NCI-H146 treated with DMSO at 0.1 percent for 48 hours (cell line): ENCODE measurements around the gene GPRIN2.

Source experiments
- DNase-seq: peaks from one replicate; lab custom pipeline; 2025; ENCODE audit not compliant: unreplicated experiment; lab: John Stamatoyannopoulos, UW

Gene GPRIN2

DNA sequence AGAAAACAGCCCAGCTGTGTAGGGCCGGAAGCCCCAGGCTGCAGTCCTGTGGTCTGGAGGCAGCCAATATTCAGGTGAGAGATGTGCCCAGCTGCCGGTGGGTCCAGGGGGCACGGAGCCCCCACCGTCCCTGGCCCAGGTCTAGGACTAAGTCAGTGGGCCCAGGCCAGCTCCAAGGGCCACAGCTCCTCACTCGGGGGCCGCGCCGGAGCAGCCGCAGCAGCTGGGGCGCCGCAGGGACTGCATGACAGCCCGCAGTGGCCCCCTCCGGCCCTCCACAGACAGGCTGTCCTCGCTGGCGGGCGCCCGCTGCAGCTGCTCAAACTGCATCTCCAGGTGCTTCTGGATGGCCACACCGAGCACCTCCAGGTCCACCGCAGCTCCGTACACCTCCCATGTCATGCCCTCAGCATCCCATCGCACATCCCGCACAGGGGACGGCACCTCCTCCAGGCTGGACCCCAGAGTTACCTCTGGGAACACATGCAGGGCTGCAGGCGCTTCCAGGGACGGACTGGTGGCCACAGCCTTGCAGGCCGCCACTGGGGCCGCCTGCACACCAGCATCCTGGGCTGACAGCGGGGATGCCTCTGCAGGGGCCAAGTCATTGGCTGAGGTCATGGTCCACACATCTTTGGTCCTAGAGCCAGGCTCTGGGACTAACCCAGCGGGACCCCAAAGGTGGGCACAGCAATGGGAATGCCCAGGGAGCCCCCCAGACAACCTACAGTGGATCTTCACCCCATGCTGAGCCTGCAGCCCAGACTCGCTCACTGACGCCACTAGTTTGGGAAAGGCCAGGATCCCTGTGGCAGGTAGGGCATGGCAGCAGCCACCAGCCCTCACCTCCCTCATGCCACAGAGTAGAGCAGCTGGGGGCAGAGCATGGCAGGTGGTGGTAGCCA lies 7.0 kb downstream of the GPRIN2 start:
- no peak for DNase-seq

GRCh38 chr10:46548498-46549090 lies 7.9 kb downstream of the GPRIN2 start:
- DNase-seq: no peak

DNA sequence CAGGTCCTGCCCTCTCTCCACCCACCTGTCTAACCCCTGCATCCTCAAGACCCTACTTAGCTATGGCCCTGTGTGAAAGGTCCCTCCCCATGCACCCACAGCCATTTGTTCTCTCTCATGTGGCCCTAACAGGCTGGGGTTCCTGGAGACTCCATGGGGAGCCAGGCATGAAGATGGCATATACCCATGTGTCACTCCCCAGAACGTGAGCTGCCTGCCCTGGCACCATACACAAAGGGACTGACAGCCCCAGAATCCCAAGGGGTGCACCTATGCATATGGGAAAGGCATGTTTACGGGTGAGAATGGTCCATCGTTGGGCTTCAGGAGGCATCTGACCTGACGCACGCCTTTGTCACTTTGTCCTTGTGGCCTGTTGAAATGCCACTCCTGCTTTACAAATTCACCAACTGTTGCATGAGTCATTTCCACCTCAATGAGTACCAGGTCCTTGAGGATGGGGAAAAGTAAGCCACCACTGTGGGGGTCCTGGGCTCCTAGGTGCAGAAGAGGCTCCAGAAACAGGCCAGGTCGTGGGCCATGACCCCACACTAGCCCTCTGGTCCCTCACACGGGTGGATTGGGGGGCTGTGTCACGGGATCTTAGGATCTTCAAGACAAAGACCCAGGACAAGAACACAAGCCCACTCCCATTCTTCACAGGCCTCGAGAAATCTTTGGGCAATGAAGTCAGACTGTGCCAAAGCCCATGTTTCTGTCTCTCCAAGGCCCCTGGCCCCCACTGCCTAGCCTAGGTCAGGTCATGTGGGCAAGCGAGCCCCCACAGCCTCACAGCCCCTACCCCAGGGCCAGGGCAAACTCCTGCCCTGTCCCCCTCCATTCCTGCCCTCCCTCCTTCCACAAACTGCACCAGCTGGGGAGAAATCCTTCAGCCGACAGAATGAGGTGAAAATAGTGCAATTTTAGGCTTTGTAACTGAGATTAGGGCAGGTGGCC lies 8.6 kb downstream of the GPRIN2 start:
- DNase-seq: no peak

GRCh38 chr10:46546591-46547540 lies 9.6 kb downstream of the GPRIN2 start:
- DNase-seq: no peak

DNA sequence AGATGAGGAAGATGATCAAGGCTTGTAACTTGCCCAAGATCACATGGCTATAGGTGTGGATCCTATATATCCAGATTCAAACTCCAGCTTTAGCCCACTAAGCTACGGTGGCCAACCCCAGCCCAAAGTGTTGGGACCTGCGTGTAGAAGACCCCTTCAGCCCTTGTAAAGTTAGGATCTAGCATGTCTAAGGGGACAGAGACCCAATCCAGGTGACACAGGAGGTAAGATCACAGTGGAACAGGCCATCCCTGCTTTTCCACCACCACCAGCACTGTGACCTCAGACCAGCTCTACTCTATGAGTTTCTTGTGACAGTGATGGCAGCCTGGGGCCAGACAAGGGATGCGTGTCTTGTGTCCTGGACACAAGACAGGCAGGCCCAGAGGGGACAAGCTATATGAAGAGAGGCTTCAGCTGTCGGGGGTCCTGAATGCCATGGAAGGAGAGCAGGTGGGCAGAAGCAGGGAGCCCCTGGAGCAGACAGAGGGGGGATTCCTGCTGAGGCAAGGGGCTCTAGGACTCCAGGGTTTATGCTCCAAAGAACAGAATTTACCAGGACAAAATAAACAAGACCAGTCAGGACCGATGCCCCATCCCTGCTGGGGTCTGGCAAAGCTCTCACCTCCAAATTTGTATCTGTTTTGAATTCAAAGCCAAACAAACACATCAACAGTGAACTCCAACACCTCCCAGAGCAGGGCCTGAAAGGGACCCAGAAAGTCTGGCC lies 10.4 kb downstream of the GPRIN2 start:
- no peak for DNase-seq

GRCh38 chr10:46544989-46545791 lies 11.3 kb downstream of the GPRIN2 start:
- DNase-seq: no peak

DNA sequence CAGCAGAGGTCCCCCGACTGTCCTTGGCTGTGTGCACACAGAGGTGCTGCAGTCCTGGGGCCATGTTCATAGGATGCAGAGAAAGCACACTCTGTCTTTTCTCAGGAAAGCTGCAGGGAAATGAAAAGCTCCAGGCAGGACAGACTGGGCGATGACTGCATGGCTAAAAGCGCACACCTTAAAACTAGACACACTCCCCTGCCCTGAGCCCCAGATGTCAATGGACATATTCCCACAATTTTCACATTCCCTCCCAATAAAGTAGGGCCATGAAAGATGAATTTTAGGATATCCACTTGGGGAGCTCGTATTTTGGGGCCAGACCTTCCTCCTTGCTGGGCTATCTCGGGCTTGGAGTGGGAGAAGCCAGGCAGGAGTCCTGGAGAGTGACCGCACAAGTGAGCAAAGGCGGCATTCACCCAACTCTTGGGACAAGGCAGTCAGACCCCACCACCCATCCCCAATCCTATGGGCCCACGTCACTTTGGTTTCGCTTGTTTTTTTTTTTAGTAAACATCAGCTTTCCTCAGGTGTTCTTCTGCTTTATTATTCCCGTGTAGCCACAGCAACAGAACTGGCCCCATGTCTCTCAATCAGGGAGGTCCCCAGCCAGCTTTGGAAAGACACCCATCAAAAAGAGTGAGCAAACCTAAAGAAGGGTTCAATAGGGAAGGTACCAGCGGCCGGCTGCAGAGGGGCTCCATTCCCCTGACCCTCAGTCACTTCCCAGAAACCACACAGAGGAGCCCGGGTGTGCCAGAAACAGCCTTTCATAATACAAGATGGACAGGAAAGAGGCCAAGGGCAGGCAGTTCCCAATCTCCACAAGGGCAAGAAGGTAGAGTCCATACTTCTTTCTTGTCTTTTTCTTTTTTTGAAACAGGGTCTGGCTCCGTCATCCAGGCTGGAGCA lies 12.7 kb downstream of the GPRIN2 start:
- DNase-seq: no peak

DNA sequence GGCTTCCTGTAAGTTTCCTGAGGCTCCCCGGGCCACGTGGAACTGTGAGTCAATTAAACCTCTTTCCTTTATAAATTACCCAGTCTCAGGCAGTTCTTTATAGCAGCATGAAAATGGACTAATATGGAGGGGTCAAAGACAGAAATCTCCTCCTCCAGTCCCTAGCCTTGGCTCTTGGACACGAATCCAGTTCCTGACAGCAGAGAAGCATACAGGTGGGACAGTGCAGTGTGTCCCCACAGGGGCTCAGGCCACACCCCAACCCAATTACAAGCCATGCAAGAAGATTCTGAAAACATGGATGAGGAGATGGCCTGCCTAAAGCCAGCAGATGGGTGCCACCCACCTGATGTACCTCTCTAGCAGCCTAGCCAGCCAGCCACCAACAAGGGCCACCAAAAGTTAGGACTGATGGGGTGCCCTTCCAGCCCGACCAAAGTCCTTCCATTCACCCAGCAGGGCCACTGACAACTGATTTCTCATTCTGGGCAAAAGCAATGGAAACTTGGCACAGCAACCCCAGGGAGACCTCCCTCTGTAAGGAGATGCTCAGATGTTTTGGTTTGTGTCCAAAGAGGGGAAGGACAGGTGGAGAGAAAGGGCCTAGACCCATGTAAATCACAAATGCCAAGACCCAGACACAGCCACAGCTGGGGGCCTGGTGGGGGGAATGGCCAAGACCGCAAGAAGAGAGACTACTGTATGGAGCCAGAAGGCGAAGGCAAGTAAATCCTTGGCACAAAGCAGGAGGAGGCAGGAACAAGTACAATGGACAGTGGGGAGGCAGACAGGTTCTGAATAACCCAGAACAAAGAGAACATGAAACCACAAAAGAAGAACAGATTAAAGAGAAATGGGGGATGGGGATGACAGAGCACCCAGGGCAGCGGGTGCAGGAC lies 13.6 kb downstream of the GPRIN2 start:
- DNase-seq: no peak

- no peak for DNase-seq
Observed at GRCh38 chr10:46541735-46542566, 14.5 kb downstream of the GPRIN2 start.

- no peak for DNase-seq
Observed at GRCh38 chr10:46541017-46541661, 15.3 kb downstream of the GPRIN2 start.

DNA sequence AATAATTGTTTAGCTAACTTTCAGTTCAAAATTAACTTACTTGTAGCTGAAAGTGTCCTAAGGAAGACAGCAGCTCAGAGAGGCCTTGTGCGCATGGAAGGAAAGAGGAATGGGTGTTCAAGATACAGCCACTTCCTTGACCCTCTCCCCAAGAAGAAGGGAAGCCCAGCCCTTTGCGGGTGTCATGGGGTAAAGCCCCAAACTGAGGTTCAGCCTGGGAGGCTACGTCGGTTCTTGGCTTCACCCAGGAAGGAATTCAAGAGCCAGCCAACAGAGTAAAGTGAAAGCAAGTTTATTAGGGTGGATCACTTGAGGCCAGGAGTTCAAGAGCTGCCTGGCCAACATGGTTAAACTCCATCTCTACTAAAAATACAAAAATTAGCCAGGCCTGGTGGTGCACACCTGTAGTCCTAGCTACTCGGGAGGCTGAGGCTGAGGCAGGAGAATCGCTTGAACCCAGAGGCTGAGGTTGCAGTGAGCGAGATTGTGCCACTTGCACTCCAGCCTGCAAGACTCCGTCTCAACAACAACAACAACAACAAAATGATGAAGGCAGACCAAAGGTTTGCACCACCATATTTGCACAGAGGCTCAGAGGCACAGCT lies 15.9 kb downstream of the GPRIN2 start:
- DNase-seq: no peak

- DNase-seq: no peak
Observed at GRCh38 chr10:46539596-46540411, 16.7 kb downstream of the GPRIN2 start.

GRCh38 chr10:46538717-46539426 lies 17.6 kb downstream of the GPRIN2 start:
- no peak for DNase-seq
